Liver (tissue), 9 donors: ENCODE results near the gene PSMB8. TPM values are rescaled to one million over a fixed set of nuclear protein-coding genes. Genes with fewer than 3 reads are reported as not detected.
A peak's percentile ranks its signal among the peaks of the same experiment; 100 is the strongest.
"Not testable (repeated sequence)": the region's sequence is repeated elsewhere in the genome, so short reads cannot be mapped to it uniquely, and the experiment has no call there.

Source experiments
- DNase-seq: peaks from one replicate; pipeline ENCODE4 v3.0.0-alpha.2; 2017; ENCODE audit warnings: low spot score
- H3K27ac ChIP-seq, 2 donors: one replicate each; pipeline ENCODE4 v1.7.0; 2013; ENCODE audit warnings: inconsistent platforms in 2 of 2, low read length in 2 of 2, control low read depth in 1 of 2, low read depth in 1 of 2, mild to moderate bottlenecking in 1 of 2
- H3K27me3 ChIP-seq, 4 donors: one replicate each; pipeline versions ENCODE4 v1.6.1 to v1.7.0; 2013; ENCODE audit warnings: low read length in 3 of 4, inconsistent platforms in 1 of 4, mild to moderate bottlenecking in 1 of 4, moderate library complexity in 1 of 4; ENCODE audit not compliant: control insufficient read depth in 4 of 4, insufficient read depth in 4 of 4
- H3K36me3 ChIP-seq, 4 donors: one replicate each; pipeline versions ENCODE4 v1.6.1 to v1.7.0; 2013; ENCODE audit warnings: low read length in 3 of 4, mild to moderate bottlenecking in 3 of 4, low read depth in 1 of 4, moderate library complexity in 1 of 4; ENCODE audit not compliant: control insufficient read depth in 4 of 4, insufficient read depth in 3 of 4
- H3K4me1 ChIP-seq, 4 donors: one replicate each; pipeline versions ENCODE4 v1.6.1 to v1.7.0; 2013; ENCODE audit warnings: low read length in 3 of 4, mild to moderate bottlenecking in 3 of 4, moderate library complexity in 1 of 4; ENCODE audit not compliant: control insufficient read depth in 4 of 4, insufficient read depth in 4 of 4
- H3K4me3 ChIP-seq, 3 donors: one replicate each; pipeline versions ENCODE4 v1.6.1 to v1.7.0; 2013; ENCODE audit warnings: low read length in 3 of 3, control low read depth in 1 of 3, low read depth in 1 of 3, mild to moderate bottlenecking in 1 of 3
- H3K9ac ChIP-seq, 2 donors: one replicate each; pipeline ENCODE4 v1.7.0; 2013; ENCODE audit warnings: low read length in 2 of 2, mild to moderate bottlenecking in 2 of 2, moderate library complexity in 2 of 2, control low read depth in 1 of 2, low read depth in 1 of 2
- H3K9me3 ChIP-seq, 4 donors: one replicate each; pipeline versions ENCODE4 v1.6.1 to v1.7.0; 2013; ENCODE audit warnings: low read length in 3 of 4; ENCODE audit not compliant: control insufficient read depth in 4 of 4
- FOXA2 ChIP-seq: IDR thresholded peaks from 2 replicates; pipeline ENCODE4 v1.6.1; 2016; ENCODE audit warnings: antibody characterized with exemption
- RAD21 ChIP-seq, 2 donors: IDR thresholded peaks; 2 replicates each; pipeline ENCODE4 v1.6.1; 2016; ENCODE audit warnings: antibody characterized with exemption in 2 of 2, mild to moderate bottlenecking in 2 of 2
- TAF1 ChIP-seq: conservative IDR thresholded peaks from 2 replicates; pipeline ENCODE4 v1.6.1; 2016; ENCODE audit warnings: antibody characterized with exemption, mild to moderate bottlenecking
- WGBS: extraction: QIAGEN DNeasy Blood & Tissue Kit; methylation state at CpG from one replicate; pipeline ENCODE4 v1.1.7; 2013; 5-methylcytosine and 5-hydroxymethylcytosine counted together
- polyA plus RNA-seq, 2 donors: library from polyadenylated mRNA; stranded (reverse) in 1 of 2; unstranded in 1 of 2; fragments of 200-250 nt in 1 of 2; fragments of >200 nt in 1 of 2; fragmentation: Nextera tagmentation in 1 of 2; extraction: Ambion mirVana in 1 of 2; gene quantifications; one replicate each; pipeline versions ENCODE4 v1.2.1 to v1.2.3, GENCODE V29; 2013 to 2015
- total RNA-seq, 2 donors: library from RNA; depleted of rRNA; stranded (reverse); fragments of >200 nt; gene quantifications; one replicate each; pipeline ENCODE4 v1.2.3, GENCODE V29; 2014
- TF ChIP-seq, protein P1 (sequence below): IDR thresholded peaks from 2 replicates; pipeline ENCODE4 v1.6.1; 2016; ENCODE audit warnings: antibody characterized with exemption
- TF ChIP-seq, protein P2 (sequence below): IDR thresholded peaks from 2 replicates; pipeline ENCODE4 v1.6.1; 2016; ENCODE audit warnings: antibody characterized with exemption, mild to moderate bottlenecking
- TF ChIP-seq, protein P3 (sequence below): fragments of 150-350 bp; IDR thresholded peaks from 2 replicates; pipeline ENCODE4 v1.5.1; 2017; ENCODE audit warnings: improper control_type of control experiment, low read depth, low read length; ENCODE audit not compliant: missing input control
- donor health status: healthy.
- donor health status: healthy.
- donor health status: healthy.
- donor health status: healthy.
- donor health status: healthy.

PSMB8 gene
- total and polyA plus RNA-seq, 4 donors, result 19.9 to 75.1 (median 44.0) TPM

DNA sequence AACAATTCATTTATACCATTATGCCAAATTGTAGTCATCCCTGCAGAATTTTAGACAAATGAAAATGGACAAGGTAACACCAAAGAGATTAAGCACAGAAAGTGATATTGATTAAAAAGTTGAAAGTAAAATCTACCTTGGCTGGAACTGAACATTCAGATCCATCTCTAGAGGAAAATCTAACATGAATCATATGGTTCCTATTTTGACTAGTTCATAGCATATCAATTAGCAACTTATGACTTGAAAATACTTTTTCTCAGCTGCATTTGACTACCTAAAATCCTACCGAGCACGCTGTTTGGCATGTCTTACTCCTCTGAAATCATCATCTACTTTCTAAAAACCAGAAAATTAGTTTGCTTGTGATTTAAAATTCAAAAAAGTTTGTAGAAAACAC lies 32.8 kb upstream of the PSMB8 start:
- WGBS, result 96% methylated on average over 2 of the region's 2 CpGs
- Histone ChIP-seq H3K4me3 (no peak overlapping the region), H3K36me3 (no peaks in the 10 kb centered on the region), H3K27me3 (peaks cover 0 to 4% (median 0%) of the 10 kb centered on the region in 4 donors), H3K9me3 (no peaks in the 10 kb centered on the region), H3K4me1 (peaks cover 0 to 4% (median 0%) of the 10 kb centered on the region in 4 donors), H3K9ac (no peak overlapping the region), H3K27ac (no peak overlapping the region)
- TF ChIP-seq, protein P1, sequence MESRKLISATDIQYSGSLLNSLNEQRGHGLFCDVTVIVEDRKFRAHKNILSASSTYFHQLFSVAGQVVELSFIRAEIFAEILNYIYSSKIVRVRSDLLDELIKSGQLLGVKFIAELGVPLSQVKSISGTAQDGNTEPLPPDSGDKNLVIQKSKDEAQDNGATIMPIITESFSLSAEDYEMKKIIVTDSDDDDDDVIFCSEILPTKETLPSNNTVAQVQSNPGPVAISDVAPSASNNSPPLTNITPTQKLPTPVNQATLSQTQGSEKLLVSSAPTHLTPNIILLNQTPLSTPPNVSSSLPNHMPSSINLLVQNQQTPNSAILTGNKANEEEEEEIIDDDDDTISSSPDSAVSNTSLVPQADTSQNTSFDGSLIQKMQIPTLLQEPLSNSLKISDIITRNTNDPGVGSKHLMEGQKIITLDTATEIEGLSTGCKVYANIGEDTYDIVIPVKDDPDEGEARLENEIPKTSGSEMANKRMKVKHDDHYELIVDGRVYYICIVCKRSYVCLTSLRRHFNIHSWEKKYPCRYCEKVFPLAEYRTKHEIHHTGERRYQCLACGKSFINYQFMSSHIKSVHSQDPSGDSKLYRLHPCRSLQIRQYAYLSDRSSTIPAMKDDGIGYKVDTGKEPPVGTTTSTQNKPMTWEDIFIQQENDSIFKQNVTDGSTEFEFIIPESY, result no peak
- TF ChIP-seq, protein P2, sequence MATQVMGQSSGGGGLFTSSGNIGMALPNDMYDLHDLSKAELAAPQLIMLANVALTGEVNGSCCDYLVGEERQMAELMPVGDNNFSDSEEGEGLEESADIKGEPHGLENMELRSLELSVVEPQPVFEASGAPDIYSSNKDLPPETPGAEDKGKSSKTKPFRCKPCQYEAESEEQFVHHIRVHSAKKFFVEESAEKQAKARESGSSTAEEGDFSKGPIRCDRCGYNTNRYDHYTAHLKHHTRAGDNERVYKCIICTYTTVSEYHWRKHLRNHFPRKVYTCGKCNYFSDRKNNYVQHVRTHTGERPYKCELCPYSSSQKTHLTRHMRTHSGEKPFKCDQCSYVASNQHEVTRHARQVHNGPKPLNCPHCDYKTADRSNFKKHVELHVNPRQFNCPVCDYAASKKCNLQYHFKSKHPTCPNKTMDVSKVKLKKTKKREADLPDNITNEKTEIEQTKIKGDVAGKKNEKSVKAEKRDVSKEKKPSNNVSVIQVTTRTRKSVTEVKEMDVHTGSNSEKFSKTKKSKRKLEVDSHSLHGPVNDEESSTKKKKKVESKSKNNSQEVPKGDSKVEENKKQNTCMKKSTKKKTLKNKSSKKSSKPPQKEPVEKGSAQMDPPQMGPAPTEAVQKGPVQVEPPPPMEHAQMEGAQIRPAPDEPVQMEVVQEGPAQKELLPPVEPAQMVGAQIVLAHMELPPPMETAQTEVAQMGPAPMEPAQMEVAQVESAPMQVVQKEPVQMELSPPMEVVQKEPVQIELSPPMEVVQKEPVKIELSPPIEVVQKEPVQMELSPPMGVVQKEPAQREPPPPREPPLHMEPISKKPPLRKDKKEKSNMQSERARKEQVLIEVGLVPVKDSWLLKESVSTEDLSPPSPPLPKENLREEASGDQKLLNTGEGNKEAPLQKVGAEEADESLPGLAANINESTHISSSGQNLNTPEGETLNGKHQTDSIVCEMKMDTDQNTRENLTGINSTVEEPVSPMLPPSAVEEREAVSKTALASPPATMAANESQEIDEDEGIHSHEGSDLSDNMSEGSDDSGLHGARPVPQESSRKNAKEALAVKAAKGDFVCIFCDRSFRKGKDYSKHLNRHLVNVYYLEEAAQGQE, result no peak
- no peak for DNase-seq

DNA sequence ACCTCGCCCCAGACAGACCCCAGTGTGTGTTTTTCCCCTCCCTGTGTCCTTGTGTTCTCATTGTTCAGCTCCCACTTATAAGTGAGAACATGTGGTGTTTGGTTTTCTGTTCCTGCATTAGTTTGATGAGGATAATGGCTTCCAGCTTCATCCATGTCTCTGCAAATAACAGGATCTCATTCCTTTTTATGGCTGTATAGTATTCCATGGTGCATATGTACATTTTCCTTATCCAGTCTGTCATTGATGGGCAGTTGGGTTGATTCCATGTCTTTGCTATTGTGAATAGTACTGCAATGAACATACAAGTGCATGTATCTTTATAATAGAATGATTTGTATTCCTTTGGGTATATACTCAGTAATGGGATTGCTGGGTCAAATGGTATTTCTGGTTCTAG lies 30.1 kb upstream of the PSMB8 start:
- not testable (repeated sequence) for H3K4me3 ChIP-seq, H3K36me3 ChIP-seq, H3K4me1 ChIP-seq, H3K9ac ChIP-seq, DNase-seq, H3K9me3 ChIP-seq, H3K27ac ChIP-seq, H3K27me3 ChIP-seq
- WGBS, result 57% methylated on average over 1 of the region's 1 CpG

DNA sequence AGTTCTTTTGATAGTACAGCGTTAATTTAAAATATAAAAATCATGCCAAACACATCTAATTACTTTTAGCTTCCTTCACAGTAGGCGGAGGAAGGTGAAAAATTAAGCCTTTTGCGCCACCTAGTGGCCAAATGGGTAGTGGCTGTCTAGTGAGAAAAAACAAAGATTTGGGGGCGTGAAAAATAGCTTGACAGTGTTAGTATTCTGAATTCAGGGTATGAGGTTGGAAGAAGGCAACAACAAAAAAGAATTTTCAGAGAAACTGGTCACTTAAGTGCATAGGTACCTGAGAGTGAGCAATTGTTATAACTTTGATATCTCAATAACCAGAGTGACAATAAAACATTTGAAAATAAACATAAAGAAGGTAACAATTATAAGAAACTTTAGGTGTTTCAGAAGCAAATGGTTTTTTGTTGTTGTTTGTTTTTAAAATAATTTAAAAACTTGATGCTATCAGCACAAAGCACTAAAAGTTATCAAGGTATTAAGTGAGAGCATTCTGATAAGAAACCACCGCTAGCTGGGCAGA lies 24.5 kb upstream of the PSMB8 start:
- no peak overlapping the region for H3K4me3 ChIP-seq
- no peaks in the 10 kb centered on the region for H3K9me3 ChIP-seq
- no peak overlapping the region for H3K27ac ChIP-seq
- DNase-seq, result peak; percentile 85
- WGBS, result 17% methylated on average over 5 of the region's 5 CpGs
- peak overlapping the region in 1 of 2 donors; percentile 51 for H3K9ac ChIP-seq
- H3K36me3 ChIP-seq, result no peaks in the 10 kb centered on the region
- H3K27me3 ChIP-seq, result no peaks in the 10 kb centered on the region
- no peaks in the 10 kb centered on the region for H3K4me1 ChIP-seq
- TF ChIP-seq FOXA2 (no peak), RAD21 (IDR thresholded peaks at IDR 0.05) (peak; percentile 95 to 97), TAF1 (no peak)
- TF ChIP-seq, protein P3, sequence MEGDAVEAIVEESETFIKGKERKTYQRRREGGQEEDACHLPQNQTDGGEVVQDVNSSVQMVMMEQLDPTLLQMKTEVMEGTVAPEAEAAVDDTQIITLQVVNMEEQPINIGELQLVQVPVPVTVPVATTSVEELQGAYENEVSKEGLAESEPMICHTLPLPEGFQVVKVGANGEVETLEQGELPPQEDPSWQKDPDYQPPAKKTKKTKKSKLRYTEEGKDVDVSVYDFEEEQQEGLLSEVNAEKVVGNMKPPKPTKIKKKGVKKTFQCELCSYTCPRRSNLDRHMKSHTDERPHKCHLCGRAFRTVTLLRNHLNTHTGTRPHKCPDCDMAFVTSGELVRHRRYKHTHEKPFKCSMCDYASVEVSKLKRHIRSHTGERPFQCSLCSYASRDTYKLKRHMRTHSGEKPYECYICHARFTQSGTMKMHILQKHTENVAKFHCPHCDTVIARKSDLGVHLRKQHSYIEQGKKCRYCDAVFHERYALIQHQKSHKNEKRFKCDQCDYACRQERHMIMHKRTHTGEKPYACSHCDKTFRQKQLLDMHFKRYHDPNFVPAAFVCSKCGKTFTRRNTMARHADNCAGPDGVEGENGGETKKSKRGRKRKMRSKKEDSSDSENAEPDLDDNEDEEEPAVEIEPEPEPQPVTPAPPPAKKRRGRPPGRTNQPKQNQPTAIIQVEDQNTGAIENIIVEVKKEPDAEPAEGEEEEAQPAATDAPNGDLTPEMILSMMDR, result peak; percentile 93
- TF ChIP-seq, protein P1, result no peak
